Measurements from ENCODE around the gene FGF14. TPM values are rescaled to one million over a fixed set of nuclear protein-coding genes. Genes with fewer than 3 reads are reported as not detected.

The FGF14 gene
- total RNA-seq, 1 experiment from 2014 or later = not detected

- BruUV-seq (replicated peaks) = no TSS peak
- ChIA-PET CTCF (no interaction called here), POLR2A (ENCODE audit: unreplicated experiment) (no interaction called here)
- Histone ChIP-seq H3K36me3 (ENCODE audit: low read depth, low read length) (no peaks in the 10 kb centered on the region), H3K27ac (ENCODE audit: low read length) (no peak overlapping the region), H3K27me3 (ENCODE audit: low read length) (peaks cover 31% of the 10 kb centered on the region), H3F3A (ENCODE audit: low read length, unreplicated experiment) (no peaks in the 10 kb centered on the region), H3K79me2 (ENCODE audit: low read length) (no peaks in the 10 kb centered on the region), H4K20me1 (ENCODE audit: low read length) (no peaks in the 10 kb centered on the region), H3K9me2 (replicated peaks; ENCODE audit: low read length) (no peaks in the 10 kb centered on the region), H2AFZ (ENCODE audit: low read length) (no peak overlapping the region), H3K4me1 (ENCODE audit: insufficient read depth, low read length) (no peaks in the 10 kb centered on the region), H3K4me2 (ENCODE audit: low read length) (no peak overlapping the region), H3K4me3 (ENCODE audit: low read length) (no peak overlapping the region), H3K9me3 (ENCODE audit: low read length) (no peaks in the 10 kb centered on the region), H3K9ac (ENCODE audit: low read length) (no peak overlapping the region)
- TF ChIP-seq EZH2 (IDR thresholded peaks at IDR 0.05; ENCODE audit: low read length, unreplicated experiment) (no peak), CTCF (conservative IDR thresholded peaks at IDR 0.05; ENCODE audit: low read depth, low read length) (no peak), EZH2phosphoT487 (IDR thresholded peaks at IDR 0.05; ENCODE audit: borderline replicate concordance, low read length) (no peak)
- ATAC-seq (no peak), DNase-seq (no peak)
- intact Hi-C loops (cut with micrococcal nuclease) = no loop called here
Observed at GRCh38 chr13:102170305-102170704, 231.5 kb downstream of the FGF14 start.

- H3K27me3 ChIP-seq (ENCODE audit: low read length) = peaks cover 31% of the 10 kb centered on the region
- H3K4me2 ChIP-seq (ENCODE audit: low read length) = no peak overlapping the region
- no peaks in the 10 kb centered on the region for H3K9me3 ChIP-seq (ENCODE audit: low read length)
- no TSS peak for BruUV-seq (replicated peaks)
- no peaks in the 10 kb centered on the region for H3F3A ChIP-seq (ENCODE audit: low read length, unreplicated experiment)
- H3K9ac ChIP-seq (ENCODE audit: low read length) = no peak overlapping the region
- no peak for TF ChIP-seq EZH2phosphoT487 (IDR thresholded peaks at IDR 0.05; ENCODE audit: borderline replicate concordance, low read length)
- no peak for TF ChIP-seq CTCF (conservative IDR thresholded peaks at IDR 0.05; ENCODE audit: low read depth, low read length)
- no peak for TF ChIP-seq EZH2 (IDR thresholded peaks at IDR 0.05; ENCODE audit: low read length, unreplicated experiment)
- no peak overlapping the region for H3K27ac ChIP-seq (ENCODE audit: low read length)
- DNase-seq (no peak), ATAC-seq (no peak)
- intact Hi-C loops (cut with micrococcal nuclease) = no loop called here
- CTCF ChIA-PET = no interaction called here
- H3K79me2 ChIP-seq (ENCODE audit: low read length) = no peaks in the 10 kb centered on the region
- H2AFZ ChIP-seq (ENCODE audit: low read length) = no peak overlapping the region
- POLR2A ChIA-PET (ENCODE audit: unreplicated experiment) = no interaction called here
- H3K4me3 ChIP-seq (ENCODE audit: low read length) = no peak overlapping the region
- no peaks in the 10 kb centered on the region for H3K4me1 ChIP-seq (ENCODE audit: insufficient read depth, low read length)
- H3K9me2 ChIP-seq (replicated peaks; ENCODE audit: low read length) = no peaks in the 10 kb centered on the region
- no peaks in the 10 kb centered on the region for H3K36me3 ChIP-seq (ENCODE audit: low read depth, low read length)
- H4K20me1 ChIP-seq (ENCODE audit: low read length) = no peaks in the 10 kb centered on the region
Observed at GRCh38 chr13:102169471-102170015, 232.3 kb downstream of the FGF14 start.

- no peaks in the 10 kb centered on the region for H3K9me2 ChIP-seq (replicated peaks; ENCODE audit: low read length)
- DNase-seq (no peak), ATAC-seq (no peak)
- no peaks in the 10 kb centered on the region for H3F3A ChIP-seq (ENCODE audit: low read length, unreplicated experiment)
- H3K9ac ChIP-seq (ENCODE audit: low read length) = no peak overlapping the region
- no peaks in the 10 kb centered on the region for H3K9me3 ChIP-seq (ENCODE audit: low read length)
- H3K27me3 ChIP-seq (ENCODE audit: low read length) = peaks cover 23% of the 10 kb centered on the region
- no peaks in the 10 kb centered on the region for H3K36me3 ChIP-seq (ENCODE audit: low read depth, low read length)
- ChIA-PET POLR2A (ENCODE audit: unreplicated experiment) (no interaction called here), CTCF (no interaction called here)
- H3K4me2 ChIP-seq (ENCODE audit: low read length) = no peak overlapping the region
- H3K79me2 ChIP-seq (ENCODE audit: low read length) = no peaks in the 10 kb centered on the region
- TF ChIP-seq CTCF (conservative IDR thresholded peaks at IDR 0.05; ENCODE audit: low read depth, low read length) (no peak), EZH2 (IDR thresholded peaks at IDR 0.05; ENCODE audit: low read length, unreplicated experiment) (no peak), EZH2phosphoT487 (IDR thresholded peaks at IDR 0.05; ENCODE audit: borderline replicate concordance, low read length) (no peak)
- no peak overlapping the region for H2AFZ ChIP-seq (ENCODE audit: low read length)
- BruUV-seq (replicated peaks) = no TSS peak
- intact Hi-C loops (cut with micrococcal nuclease) = no loop called here
- H3K27ac ChIP-seq (ENCODE audit: low read length) = no peak overlapping the region
- H3K4me3 ChIP-seq (ENCODE audit: low read length) = no peak overlapping the region
- no peaks in the 10 kb centered on the region for H3K4me1 ChIP-seq (ENCODE audit: insufficient read depth, low read length)
- no peaks in the 10 kb centered on the region for H4K20me1 ChIP-seq (ENCODE audit: low read length)
Observed at GRCh38 chr13:102152790-102153189, 249.1 kb downstream of the FGF14 start.

Measured in PC-3 (cell line).